ENCODE results near the gene CDKN2B-AS1. TPM values are rescaled to one million over a fixed set of nuclear protein-coding genes. Genes with fewer than 3 reads are reported as not detected.

CDKN2B-AS1 gene
- total RNA-seq, 4 donors from 2014 or later = 22.7 to 129 (median 52.0) TPM

DNA sequence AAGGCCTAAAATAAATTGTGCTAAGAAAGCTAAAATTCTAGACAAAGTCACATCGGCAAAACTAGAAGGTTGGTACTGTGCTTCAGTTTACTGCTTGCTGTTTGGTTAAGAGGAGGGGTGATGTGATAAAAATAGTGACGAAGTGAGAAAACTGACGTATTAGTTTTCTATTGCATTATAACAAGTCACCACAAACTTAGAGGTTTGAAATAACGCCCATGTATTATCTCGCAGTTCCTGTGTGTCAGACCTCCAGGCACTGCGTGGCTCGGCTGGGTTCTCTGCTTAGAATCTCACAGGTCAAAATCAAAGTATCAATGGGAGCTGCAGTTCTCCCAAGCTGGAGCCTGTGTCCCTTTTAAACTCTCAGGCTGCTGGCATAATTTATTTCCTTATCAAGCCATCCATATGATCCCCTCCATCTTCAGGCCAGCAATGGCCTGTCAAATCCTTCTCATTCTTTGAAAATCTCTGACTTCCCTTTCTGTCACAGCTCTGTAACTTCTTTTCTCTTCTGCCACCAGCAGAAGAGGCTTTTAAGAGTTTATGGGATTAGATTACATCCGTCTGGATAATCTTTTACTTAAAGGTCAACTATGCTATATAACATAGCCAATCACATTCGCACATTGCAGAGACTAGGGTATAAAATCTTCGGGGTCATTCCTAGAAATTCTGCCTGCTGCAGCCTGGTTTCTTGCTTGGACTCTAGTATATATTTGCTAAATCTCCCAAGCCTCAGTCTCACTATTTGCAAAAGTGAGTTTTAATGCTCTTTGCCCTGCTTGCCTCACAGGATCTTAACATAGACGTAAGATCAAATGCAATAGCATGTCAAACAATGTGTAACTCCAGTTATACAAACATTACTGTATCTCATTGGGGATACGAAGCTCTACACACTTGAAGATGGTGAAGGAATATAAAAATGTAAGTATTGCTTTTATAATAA lies 118.6 kb downstream of the CDKN2B-AS1 start:
- Histone ChIP-seq H3K4me3 (peak overlapping the region in 2 of 4 donors; percentile 37 to 38), H3K27me3 (no peaks in the 10 kb centered on the region), H3K36me3 (no peaks in the 10 kb centered on the region), H3K9me3 (no peaks in the 10 kb centered on the region), H3K4me1 (peaks cover 0 to 8% (median 2%) of the 10 kb centered on the region in 4 donors), H3K27ac (peak overlapping the region in 3 of 4 donors; percentile 23 to 85 (median 73))
- no peak for DNase-seq
- TF ChIP-seq, protein P1, sequence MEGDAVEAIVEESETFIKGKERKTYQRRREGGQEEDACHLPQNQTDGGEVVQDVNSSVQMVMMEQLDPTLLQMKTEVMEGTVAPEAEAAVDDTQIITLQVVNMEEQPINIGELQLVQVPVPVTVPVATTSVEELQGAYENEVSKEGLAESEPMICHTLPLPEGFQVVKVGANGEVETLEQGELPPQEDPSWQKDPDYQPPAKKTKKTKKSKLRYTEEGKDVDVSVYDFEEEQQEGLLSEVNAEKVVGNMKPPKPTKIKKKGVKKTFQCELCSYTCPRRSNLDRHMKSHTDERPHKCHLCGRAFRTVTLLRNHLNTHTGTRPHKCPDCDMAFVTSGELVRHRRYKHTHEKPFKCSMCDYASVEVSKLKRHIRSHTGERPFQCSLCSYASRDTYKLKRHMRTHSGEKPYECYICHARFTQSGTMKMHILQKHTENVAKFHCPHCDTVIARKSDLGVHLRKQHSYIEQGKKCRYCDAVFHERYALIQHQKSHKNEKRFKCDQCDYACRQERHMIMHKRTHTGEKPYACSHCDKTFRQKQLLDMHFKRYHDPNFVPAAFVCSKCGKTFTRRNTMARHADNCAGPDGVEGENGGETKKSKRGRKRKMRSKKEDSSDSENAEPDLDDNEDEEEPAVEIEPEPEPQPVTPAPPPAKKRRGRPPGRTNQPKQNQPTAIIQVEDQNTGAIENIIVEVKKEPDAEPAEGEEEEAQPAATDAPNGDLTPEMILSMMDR (IDR thresholded peaks at IDR 0.05) = no peak
- TF ChIP-seq POLR2A (IDR thresholded peaks at IDR 0.05) = peak in 1 of 2 donors; percentile 32

DNA sequence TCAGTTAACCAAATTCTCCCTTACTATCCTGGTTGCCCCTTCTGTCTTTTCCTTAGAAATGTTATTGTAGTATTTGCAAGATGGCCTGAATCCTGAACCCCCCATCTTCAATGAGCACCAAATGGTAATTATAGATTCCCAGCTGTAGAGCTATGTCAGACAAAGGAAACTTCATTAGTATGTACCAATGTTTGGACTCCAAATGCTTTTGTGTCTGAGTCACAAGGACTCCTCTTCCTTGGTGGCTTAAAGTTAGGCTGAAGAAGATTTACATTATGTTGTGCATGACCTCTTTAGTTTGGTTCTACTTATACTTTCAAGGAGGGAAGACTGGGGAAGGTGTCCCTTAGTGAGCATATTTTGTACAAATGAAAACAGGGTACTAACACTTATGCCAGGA lies 120.4 kb downstream of the CDKN2B-AS1 start:
- Histone ChIP-seq H3K27ac (peak overlapping the region in 3 of 4 donors; percentile 64 to 85 (median 67)), H3K4me3 (peak overlapping the region in 2 of 4 donors; percentile 37 to 38), H3K9me3 (no peaks in the 10 kb centered on the region), H3K36me3 (no peaks in the 10 kb centered on the region), H3K27me3 (no peaks in the 10 kb centered on the region), H3K4me1 (peaks cover 0 to 5% (median 0%) of the 10 kb centered on the region in 4 donors)
- no peak for TF ChIP-seq POLR2A (IDR thresholded peaks at IDR 0.05)
- no peak for DNase-seq

DNA sequence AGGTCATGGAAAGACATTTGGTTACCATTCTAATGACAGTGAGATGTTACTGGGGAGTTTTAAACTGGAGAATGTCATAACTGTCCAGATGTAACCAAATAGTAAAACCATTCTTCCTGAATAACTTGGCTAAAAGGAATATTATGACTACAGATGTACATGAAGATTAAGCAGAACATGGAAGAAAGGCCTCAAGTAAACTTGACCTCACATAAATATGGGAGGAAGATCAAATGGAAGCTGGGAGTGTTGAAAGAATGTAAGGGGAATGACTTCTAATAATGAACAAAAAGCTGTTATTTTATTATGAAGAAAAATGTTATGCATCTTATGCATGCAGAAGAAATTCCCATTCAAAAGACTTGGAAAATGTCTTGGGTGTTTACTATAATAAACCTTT lies 122.2 kb downstream of the CDKN2B-AS1 start:
- no peaks in the 10 kb centered on the region for H3K9me3 ChIP-seq
- no peaks in the 10 kb centered on the region for H3K36me3 ChIP-seq
- peak overlapping the region in 2 of 4 donors; percentile 4 to 37 for H3K4me3 ChIP-seq
- no peak for TF ChIP-seq POLR2A (IDR thresholded peaks at IDR 0.05)
- TF ChIP-seq, protein P1 (IDR thresholded peaks at IDR 0.05) = no peak
- no peak for DNase-seq
- peaks cover 0 to 5% (median 0%) of the 10 kb centered on the region in 4 donors for H3K4me1 ChIP-seq
- peak overlapping the region in 3 of 4 donors; percentile 64 to 85 (median 67) for H3K27ac ChIP-seq
- no peaks in the 10 kb centered on the region for H3K27me3 ChIP-seq

DNA sequence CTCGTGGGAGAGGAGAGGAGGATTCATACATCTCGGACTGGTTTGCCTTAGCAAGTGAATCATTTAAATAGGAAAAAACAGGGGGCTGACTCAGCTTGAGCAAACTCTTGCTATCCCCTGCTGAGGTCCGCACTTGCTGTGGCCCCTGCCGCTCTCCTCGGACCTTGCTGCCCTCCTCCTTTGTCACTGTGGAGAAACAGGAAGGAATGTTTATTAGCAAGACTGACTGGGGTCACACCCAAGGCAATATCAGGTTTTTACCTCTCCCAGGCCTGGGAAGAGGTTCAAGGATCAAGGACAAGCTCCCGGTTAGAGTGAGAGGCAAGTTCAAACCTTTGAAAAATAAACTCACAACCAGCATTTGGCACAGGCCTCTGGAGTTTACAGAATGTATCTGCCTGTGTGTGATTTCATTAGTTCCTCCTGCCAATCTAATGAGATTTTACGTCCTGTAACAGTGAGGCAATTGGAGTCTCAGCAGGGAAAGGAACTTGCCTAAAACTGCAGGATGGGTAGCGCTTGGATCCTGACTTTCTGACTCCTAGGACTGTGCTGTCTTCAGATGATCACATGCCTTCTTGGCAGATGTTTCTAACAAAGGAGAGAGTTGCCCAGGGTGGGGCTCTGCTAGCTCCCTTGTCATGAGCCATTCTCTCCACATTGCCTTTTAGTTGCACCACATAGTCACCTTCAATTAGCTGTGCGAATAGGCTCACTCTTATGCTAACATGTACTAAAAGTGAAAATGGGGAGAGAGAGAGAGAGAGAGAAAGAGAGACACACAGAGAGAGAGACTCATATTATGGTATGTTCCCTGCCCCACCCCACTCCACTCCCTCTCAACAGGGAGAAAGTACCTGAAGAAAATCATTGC lies 123.2 kb downstream of the CDKN2B-AS1 start:
- no peaks in the 10 kb centered on the region for H3K36me3 ChIP-seq
- peak in 2 of 3 donors; percentile 77 to 78 for DNase-seq
- peaks cover 0 to 5% (median 0%) of the 10 kb centered on the region in 4 donors for H3K4me1 ChIP-seq
- peak overlapping the region in 3 of 4 donors; percentile 67 to 92 (median 85) for H3K27ac ChIP-seq
- H3K27me3 ChIP-seq = no peaks in the 10 kb centered on the region
- H3K9me3 ChIP-seq = no peaks in the 10 kb centered on the region
- peak overlapping the region in 2 of 4 donors; percentile 22 to 37 for H3K4me3 ChIP-seq
- peak; percentile 40 to 77 for TF ChIP-seq POLR2A (IDR thresholded peaks at IDR 0.05)
- TF ChIP-seq, protein P1 (IDR thresholded peaks at IDR 0.05) = no peak

DNA sequence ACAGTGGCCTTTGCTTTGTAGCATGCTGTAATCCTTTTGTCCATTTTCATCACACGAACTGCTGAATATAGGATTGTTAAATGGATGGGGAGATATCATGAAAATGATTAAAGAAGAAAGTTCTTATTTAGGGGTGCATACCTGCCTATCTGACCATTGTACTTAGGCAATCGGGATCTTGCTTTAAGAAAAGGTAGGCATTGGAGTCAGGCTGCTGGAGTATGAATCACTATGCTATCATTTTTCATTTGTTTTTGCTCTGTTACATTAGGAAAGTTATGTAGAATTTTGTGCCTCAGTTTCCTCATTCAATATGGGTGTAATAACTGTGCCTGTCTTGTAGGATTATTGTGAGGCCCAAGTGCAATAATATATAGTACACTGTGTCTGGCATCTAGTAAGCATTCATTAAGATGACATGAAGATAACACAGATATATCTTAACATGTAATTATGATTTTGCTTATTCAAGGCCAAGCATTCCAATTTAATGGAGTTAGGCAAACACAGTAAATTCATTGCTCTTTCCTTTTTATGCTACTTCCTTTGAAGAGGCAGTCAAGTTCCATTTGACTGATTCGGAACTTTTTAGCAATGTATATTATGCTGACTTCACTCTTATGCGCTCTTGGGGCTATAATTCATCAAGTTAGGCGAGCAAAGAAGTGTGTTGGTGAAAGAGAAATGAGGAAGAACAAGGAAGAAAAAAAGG lies 124.4 kb downstream of the CDKN2B-AS1 start:
- Histone ChIP-seq H3K4me3 (peak overlapping the region in 2 of 4 donors; percentile 10 to 37), H3K27me3 (no peaks in the 10 kb centered on the region), H3K9me3 (no peaks in the 10 kb centered on the region), H3K4me1 (peaks cover 0 to 5% (median 0%) of the 10 kb centered on the region in 4 donors), H3K36me3 (no peaks in the 10 kb centered on the region), H3K27ac (peak overlapping the region in 3 of 4 donors; percentile 67 to 92 (median 85))
- TF ChIP-seq, protein P1 (IDR thresholded peaks at IDR 0.05) = no peak
- TF ChIP-seq POLR2A (IDR thresholded peaks at IDR 0.05) = no peak
- DNase-seq = no peak

Data from Peyer's patch (tissue), 4 donors.